Renal cortex interstitium (tissue), 11 donors: ENCODE measurements around the gene NISCH. TPM values are rescaled to one million over a fixed set of nuclear protein-coding genes. Genes with fewer than 3 reads are reported as not detected.

Experiments used
- DNase-seq, 11 donors: peaks; one replicate each; pipeline ENCODE4 v3.0.0-alpha.2; 2013; ENCODE audit warnings: low read depth in 9 of 11, low spot score in 4 of 11; ENCODE audit errors: extremely low read depth in 1 of 11
- polyA plus RNA-seq, 3 donors: library from polyadenylated mRNA; unstranded; fragments of 120-200 nt; gene quantifications; one replicate each; pipeline ENCODE4 v1.2.1, GENCODE V29; 2013; ENCODE audit not compliant: insufficient read length in 3 of 3

NISCH gene
- polyA plus RNA-seq, 3 donors = 99.3 to 150 (median 115) TPM

GRCh38 chr3:52498137-52499054 is 43.0 kb downstream of the NISCH start:
- DNase-seq = no peak

GRCh38 chr3:52501046-52501445 is 45.6 kb downstream of the NISCH start:
- no peak for DNase-seq

- no peak for DNase-seq
Observed at GRCh38 chr3:52502001-52502400, 46.6 kb downstream of the NISCH start.

GRCh38 chr3:52502808-52503350 is 47.5 kb downstream of the NISCH start:
- DNase-seq = no peak

- DNase-seq = no peak
Observed at GRCh38 chr3:52503788-52504424, 48.5 kb downstream of the NISCH start.

- DNase-seq = no peak
Observed at GRCh38 chr3:52504977-52505376, 49.6 kb downstream of the NISCH start.

GRCh38 chr3:52506266-52506966 is 51.0 kb downstream of the NISCH start:
- no peak for DNase-seq

GRCh38 chr3:52507359-52507758 is 52.0 kb downstream of the NISCH start:
- no peak for DNase-seq

GRCh38 chr3:52509753-52510328 is 54.4 kb downstream of the NISCH start:
- no peak for DNase-seq

GRCh38 chr3:52511509-52511908 is 56.1 kb downstream of the NISCH start:
- DNase-seq = no peak

- no peak for DNase-seq
Observed at GRCh38 chr3:52512105-52512504, 56.7 kb downstream of the NISCH start.

- DNase-seq = no peak
Observed at GRCh38 chr3:52512727-52513126, 57.3 kb downstream of the NISCH start.

GRCh38 chr3:52513281-52513680 is 57.9 kb downstream of the NISCH start:
- no peak for DNase-seq

- no peak for DNase-seq
Observed at GRCh38 chr3:52514576-52514975, 59.2 kb downstream of the NISCH start.

GRCh38 chr3:52515192-52515591 is 59.8 kb downstream of the NISCH start:
- no peak for DNase-seq

- DNase-seq = no peak
Observed at GRCh38 chr3:52516509-52517195, 61.2 kb downstream of the NISCH start.

- DNase-seq = no peak
Observed at GRCh38 chr3:52517796-52518722, 62.7 kb downstream of the NISCH start.
